ENCODE measurements around the gene DFFB. TPM values are rescaled to one million over a fixed set of nuclear protein-coding genes. Genes with fewer than 3 reads are reported as not detected.
A peak's percentile ranks its signal among the peaks of the same experiment; 100 is the strongest.
"Not testable (repeated sequence)": the region's sequence is repeated elsewhere in the genome, so short reads cannot be mapped to it uniquely, and the experiment has no call there.

Gene DFFB
- total RNA-seq, 1 experiment from 2014 or later, result 17.1 TPM

GRCh38 chr1:3809680-3810079, 47.6 kb upstream of the DFFB start:
- no peak for ATAC-seq
- ChIA-PET POLR2A (ENCODE audit: unreplicated experiment) (no interaction called here), CTCF (no interaction called here)
- no peak for DNase-seq
- H3K4me1 ChIP-seq (ENCODE audit: insufficient read depth, low read length), result no peaks in the 10 kb centered on the region
- H3K4me2 ChIP-seq (ENCODE audit: low read length), result no peak overlapping the region
- H3K9ac ChIP-seq (ENCODE audit: low read length), result no peak overlapping the region
- no peaks in the 10 kb centered on the region for H4K20me1 ChIP-seq (ENCODE audit: low read length)
- no peaks in the 10 kb centered on the region for H3K9me3 ChIP-seq (ENCODE audit: low read length)
- no peaks in the 10 kb centered on the region for H3F3A ChIP-seq (ENCODE audit: low read length, unreplicated experiment)
- no peak overlapping the region for H3K27ac ChIP-seq (ENCODE audit: low read length)
- BruUV-seq (replicated peaks), result no TSS peak
- H3K27me3 ChIP-seq (ENCODE audit: low read length), result no peaks in the 10 kb centered on the region
- no peaks in the 10 kb centered on the region for H3K9me2 ChIP-seq (replicated peaks; ENCODE audit: low read length)
- intact Hi-C loops (cut with micrococcal nuclease), result no loop called here
- no peak overlapping the region for H2AFZ ChIP-seq (ENCODE audit: low read length)
- H3K4me3 ChIP-seq (ENCODE audit: low read length), result no peak overlapping the region
- H3K79me2 ChIP-seq (ENCODE audit: low read length), result no peaks in the 10 kb centered on the region
- no peaks in the 10 kb centered on the region for H3K36me3 ChIP-seq (ENCODE audit: low read depth, low read length)
- TF ChIP-seq, protein P1, sequence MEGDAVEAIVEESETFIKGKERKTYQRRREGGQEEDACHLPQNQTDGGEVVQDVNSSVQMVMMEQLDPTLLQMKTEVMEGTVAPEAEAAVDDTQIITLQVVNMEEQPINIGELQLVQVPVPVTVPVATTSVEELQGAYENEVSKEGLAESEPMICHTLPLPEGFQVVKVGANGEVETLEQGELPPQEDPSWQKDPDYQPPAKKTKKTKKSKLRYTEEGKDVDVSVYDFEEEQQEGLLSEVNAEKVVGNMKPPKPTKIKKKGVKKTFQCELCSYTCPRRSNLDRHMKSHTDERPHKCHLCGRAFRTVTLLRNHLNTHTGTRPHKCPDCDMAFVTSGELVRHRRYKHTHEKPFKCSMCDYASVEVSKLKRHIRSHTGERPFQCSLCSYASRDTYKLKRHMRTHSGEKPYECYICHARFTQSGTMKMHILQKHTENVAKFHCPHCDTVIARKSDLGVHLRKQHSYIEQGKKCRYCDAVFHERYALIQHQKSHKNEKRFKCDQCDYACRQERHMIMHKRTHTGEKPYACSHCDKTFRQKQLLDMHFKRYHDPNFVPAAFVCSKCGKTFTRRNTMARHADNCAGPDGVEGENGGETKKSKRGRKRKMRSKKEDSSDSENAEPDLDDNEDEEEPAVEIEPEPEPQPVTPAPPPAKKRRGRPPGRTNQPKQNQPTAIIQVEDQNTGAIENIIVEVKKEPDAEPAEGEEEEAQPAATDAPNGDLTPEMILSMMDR (conservative IDR thresholded peaks at IDR 0.05; ENCODE audit: low read depth, low read length), result no peak
- no peak for TF ChIP-seq EZH2 (IDR thresholded peaks at IDR 0.05; ENCODE audit: low read length, unreplicated experiment)
- no peak for TF ChIP-seq EZH2phosphoT487 (IDR thresholded peaks at IDR 0.05; ENCODE audit: borderline replicate concordance, low read length)

DNA sequence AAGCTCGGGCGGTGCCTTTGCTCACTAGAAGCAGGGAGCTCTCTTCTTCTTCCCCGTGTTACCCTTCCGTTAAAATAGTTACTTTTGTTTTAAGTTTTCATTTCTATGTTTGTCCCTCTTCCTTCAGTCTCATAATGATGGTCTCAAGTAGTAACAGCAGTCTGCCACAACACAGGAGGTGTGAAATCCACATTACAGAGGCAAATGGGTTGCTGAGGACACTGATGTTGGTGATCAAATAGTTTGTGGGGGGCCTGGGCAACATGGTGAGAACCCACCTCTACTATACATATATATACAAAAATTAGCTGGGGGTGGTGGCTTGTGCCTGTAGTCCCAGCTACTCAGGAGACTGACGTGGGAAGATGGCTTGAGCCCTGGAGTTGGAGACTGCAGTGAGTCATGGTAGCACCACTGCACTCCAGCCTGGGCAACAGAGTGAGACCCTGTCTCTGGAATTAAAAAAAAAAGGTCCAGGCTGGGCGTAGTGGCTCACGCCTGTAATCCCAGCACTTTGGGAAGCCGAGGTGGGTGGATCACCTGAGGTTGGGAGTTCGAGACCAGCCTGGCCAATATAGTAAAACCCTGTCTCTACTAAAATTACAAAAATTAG, 47.0 kb upstream of the DFFB start:
- ATAC-seq; H3K27ac ChIP-seq (ENCODE audit: low read length); H3K9me3 ChIP-seq (ENCODE audit: low read length); H3K79me2 ChIP-seq (ENCODE audit: low read length); POLR2A ChIA-PET (ENCODE audit: unreplicated experiment); H2AFZ ChIP-seq (ENCODE audit: low read length); H3K36me3 ChIP-seq (ENCODE audit: low read depth, low read length); BruUV-seq (replicated peaks); H3K4me2 ChIP-seq (ENCODE audit: low read length); H3K4me1 ChIP-seq (ENCODE audit: insufficient read depth, low read length); CTCF ChIA-PET; H4K20me1 ChIP-seq (ENCODE audit: low read length); H3K9ac ChIP-seq (ENCODE audit: low read length); intact Hi-C loops (cut with micrococcal nuclease); H3F3A ChIP-seq (ENCODE audit: low read length, unreplicated experiment); H3K9me2 ChIP-seq (replicated peaks; ENCODE audit: low read length); H3K27me3 ChIP-seq (ENCODE audit: low read length); H3K4me3 ChIP-seq (ENCODE audit: low read length); DNase-seq: not testable (repeated sequence)

GRCh38 chr1:3811595-3811911, 45.7 kb upstream of the DFFB start:
- no peak for DNase-seq
- intact Hi-C loops (cut with micrococcal nuclease), result no loop called here
- ChIA-PET CTCF (no interaction called here), POLR2A (ENCODE audit: unreplicated experiment) (no interaction called here)
- H3K27ac ChIP-seq (ENCODE audit: low read length), result no peak overlapping the region
- H3K27me3 ChIP-seq (ENCODE audit: low read length), result no peaks in the 10 kb centered on the region
- 0 out of 2 replicates have a peak overlapping the region, but pooled peaks have one; percentile 1 for H3K4me2 ChIP-seq (ENCODE audit: low read length)
- peak; percentile 8; the same call in 1 of the 2 replicates for ATAC-seq
- TF ChIP-seq EZH2phosphoT487 (IDR thresholded peaks at IDR 0.05; ENCODE audit: borderline replicate concordance, low read length) (no peak), EZH2 (IDR thresholded peaks at IDR 0.05; ENCODE audit: low read length, unreplicated experiment) (no peak)
- TF ChIP-seq, protein P1 (conservative IDR thresholded peaks at IDR 0.05; ENCODE audit: low read depth, low read length), result no peak
- no TSS peak for BruUV-seq (replicated peaks)
- no peaks in the 10 kb centered on the region for H4K20me1 ChIP-seq (ENCODE audit: low read length)
- no peak overlapping the region for H3K9ac ChIP-seq (ENCODE audit: low read length)
- H3K9me2 ChIP-seq (replicated peaks; ENCODE audit: low read length), result no peaks in the 10 kb centered on the region
- no peaks in the 10 kb centered on the region for H3K4me1 ChIP-seq (ENCODE audit: insufficient read depth, low read length)
- no peaks in the 10 kb centered on the region for H3K79me2 ChIP-seq (ENCODE audit: low read length)
- peak overlapping the region; percentile 33; the same call in 1 of the 2 replicates for H2AFZ ChIP-seq (ENCODE audit: low read length)
- 0 out of 2 replicates have a peak, but pooled peaks cover 3% of the 10 kb centered on the region for H3K36me3 ChIP-seq (ENCODE audit: low read depth, low read length)
- H3K9me3 ChIP-seq (ENCODE audit: low read length), result no peaks in the 10 kb centered on the region
- no peaks in the 10 kb centered on the region for H3F3A ChIP-seq (ENCODE audit: low read length, unreplicated experiment)
- H3K4me3 ChIP-seq (ENCODE audit: low read length), result no peak overlapping the region
